Measurements from ENCODE around the gene CFTR. TPM values are rescaled to one million over a fixed set of nuclear protein-coding genes. Genes with fewer than 3 reads are reported as not detected.

CFTR gene
- total RNA-seq, 2 experiments from 2014 or later = not detected

- no peaks in the 10 kb centered on the region for H3K27me3 Mint-ChIP-seq (ENCODE audit: low read depth)
- H3K36me3 Mint-ChIP-seq (ENCODE audit: low read depth) = no peaks in the 10 kb centered on the region
- H3K4me1 Mint-ChIP-seq (ENCODE audit: low read depth) = no peaks in the 10 kb centered on the region
- CTCF ChIA-PET = no interaction called here
- no peak for DNase-seq
- H3K9me3 Mint-ChIP-seq (ENCODE audit: insufficient read depth) = no peaks in the 10 kb centered on the region
- POLR2A ChIA-PET = no interaction called here
- H3K4me3 Mint-ChIP-seq = no peak overlapping the region
- ATAC-seq = no peak
- no peak overlapping the region for H3K27ac Mint-ChIP-seq
Observed at GRCh38 chr7:117597755-117598154, 117.9 kb downstream of the CFTR start.

DNA sequence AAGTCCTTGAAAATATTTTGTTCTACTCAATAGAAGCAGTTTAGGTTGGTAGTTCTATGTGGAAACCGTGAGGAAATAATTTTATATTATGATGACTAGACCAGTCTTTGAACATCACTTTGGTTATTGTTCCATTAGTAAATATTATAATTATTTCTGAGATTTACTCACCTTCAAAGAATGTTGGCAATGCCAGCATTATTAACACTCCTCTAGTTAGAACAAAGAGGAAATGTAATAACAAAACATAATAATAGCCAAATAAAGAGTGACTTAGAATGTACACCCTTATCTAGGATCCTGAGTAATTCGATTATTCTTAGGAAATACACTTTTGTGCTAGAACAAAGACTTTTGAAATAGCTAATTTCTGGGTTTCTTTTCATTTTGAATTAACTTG, 121.1 kb downstream of the CFTR start:
- Mint-ChIP-seq H3K36me3 (ENCODE audit: low read depth) (no peaks in the 10 kb centered on the region), H3K9me3 (ENCODE audit: insufficient read depth) (no peaks in the 10 kb centered on the region), H3K4me1 (ENCODE audit: low read depth) (no peaks in the 10 kb centered on the region), H3K4me3 (no peak overlapping the region), H3K27me3 (ENCODE audit: low read depth) (no peaks in the 10 kb centered on the region), H3K27ac (no peak overlapping the region)
- DNase-seq (no peak), ATAC-seq (no peak)
- ChIA-PET CTCF (no interaction called here), POLR2A (no interaction called here)

- Mint-ChIP-seq H3K4me1 (ENCODE audit: low read depth) (no peaks in the 10 kb centered on the region), H3K4me3 (no peak overlapping the region), H3K27ac (no peak overlapping the region), H3K36me3 (ENCODE audit: low read depth) (no peaks in the 10 kb centered on the region), H3K27me3 (ENCODE audit: low read depth) (no peaks in the 10 kb centered on the region), H3K9me3 (ENCODE audit: insufficient read depth) (no peaks in the 10 kb centered on the region)
- ChIA-PET CTCF (no interaction called here), POLR2A (no interaction called here)
- ATAC-seq (no peak), DNase-seq (no peak)
Observed at GRCh38 chr7:117603627-117604026, 123.8 kb downstream of the CFTR start.

DNA sequence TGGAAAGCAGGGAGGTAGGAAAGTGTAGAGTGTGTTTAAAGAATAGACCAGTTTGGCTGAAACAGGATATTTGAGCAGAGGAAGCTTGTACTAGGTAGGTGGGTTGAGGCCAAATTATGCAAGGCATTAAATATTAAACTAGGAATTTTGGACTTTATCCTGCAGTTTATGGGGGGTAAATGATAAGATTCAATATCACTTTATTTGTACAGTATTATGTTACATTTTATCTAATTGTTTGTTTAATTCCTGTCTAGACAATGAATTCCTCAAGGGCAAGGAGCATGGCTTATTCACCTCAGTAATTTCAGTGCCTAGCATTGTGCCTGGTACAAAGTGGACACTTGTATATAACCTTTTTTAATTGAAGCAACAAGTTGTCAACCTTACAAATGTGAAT, 125.9 kb downstream of the CFTR start:
- POLR2A ChIA-PET = no interaction called here
- Mint-ChIP-seq H3K27me3 (ENCODE audit: low read depth) (no peaks in the 10 kb centered on the region), H3K4me3 (no peak overlapping the region), H3K27ac (no peak overlapping the region), H3K9me3 (ENCODE audit: insufficient read depth) (no peaks in the 10 kb centered on the region), H3K4me1 (ENCODE audit: low read depth) (no peaks in the 10 kb centered on the region), H3K36me3 (ENCODE audit: low read depth) (no peaks in the 10 kb centered on the region)
- CTCF ChIA-PET = no interaction called here
- DNase-seq (no peak), ATAC-seq (no peak)

DNA sequence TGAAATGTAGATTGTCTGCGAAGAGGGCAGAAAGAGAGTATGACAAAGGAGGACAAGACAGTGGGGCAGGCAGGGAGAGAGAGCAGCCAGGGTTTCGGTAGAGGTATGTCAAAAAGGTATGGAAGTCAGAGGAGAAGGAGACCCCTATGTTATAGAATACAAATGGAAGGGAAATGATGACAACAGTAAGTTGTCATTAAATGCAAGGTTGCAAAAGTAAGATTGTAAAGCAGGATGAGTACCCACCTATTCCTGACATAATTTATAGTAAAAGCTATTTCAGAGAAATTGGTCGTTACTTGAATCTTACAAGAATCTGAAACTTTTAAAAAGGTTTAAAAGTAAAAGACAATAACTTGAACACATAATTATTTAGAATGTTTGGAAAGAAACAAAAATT, 126.3 kb downstream of the CFTR start:
- Mint-ChIP-seq H3K9me3 (ENCODE audit: insufficient read depth) (no peaks in the 10 kb centered on the region), H3K27ac (no peak overlapping the region), H3K36me3 (ENCODE audit: low read depth) (no peaks in the 10 kb centered on the region), H3K27me3 (ENCODE audit: low read depth) (no peaks in the 10 kb centered on the region), H3K4me3 (no peak overlapping the region), H3K4me1 (ENCODE audit: low read depth) (no peaks in the 10 kb centered on the region)
- ChIA-PET POLR2A (no interaction called here), CTCF (no interaction called here)
- no peak for DNase-seq
- no peak for ATAC-seq

DNA sequence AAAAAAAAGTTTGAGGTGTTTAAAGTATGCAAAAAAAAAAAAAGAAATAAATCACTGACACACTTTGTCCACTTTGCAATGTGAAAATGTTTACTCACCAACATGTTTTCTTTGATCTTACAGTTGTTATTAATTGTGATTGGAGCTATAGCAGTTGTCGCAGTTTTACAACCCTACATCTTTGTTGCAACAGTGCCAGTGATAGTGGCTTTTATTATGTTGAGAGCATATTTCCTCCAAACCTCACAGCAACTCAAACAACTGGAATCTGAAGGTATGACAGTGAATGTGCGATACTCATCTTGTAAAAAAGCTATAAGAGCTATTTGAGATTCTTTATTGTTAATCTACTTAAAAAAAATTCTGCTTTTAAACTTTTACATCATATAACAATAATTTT, 130.6 kb downstream of the CFTR start:
- Mint-ChIP-seq H3K4me1 (ENCODE audit: low read depth) (no peaks in the 10 kb centered on the region), H3K27ac (no peak overlapping the region), H3K36me3 (ENCODE audit: low read depth) (no peaks in the 10 kb centered on the region), H3K4me3 (no peak overlapping the region), H3K27me3 (ENCODE audit: low read depth) (no peaks in the 10 kb centered on the region), H3K9me3 (ENCODE audit: insufficient read depth) (no peaks in the 10 kb centered on the region)
- ChIA-PET CTCF (no interaction called here), POLR2A (no interaction called here)
- DNase-seq = no peak
- no peak for ATAC-seq

GRCh38 chr7:117612637-117613036, 132.8 kb downstream of the CFTR start:
- H3K4me1 Mint-ChIP-seq (ENCODE audit: low read depth) = no peaks in the 10 kb centered on the region
- CTCF ChIA-PET = no interaction called here
- no peaks in the 10 kb centered on the region for H3K9me3 Mint-ChIP-seq (ENCODE audit: insufficient read depth)
- H3K36me3 Mint-ChIP-seq (ENCODE audit: low read depth) = no peaks in the 10 kb centered on the region
- POLR2A ChIA-PET = no interaction called here
- H3K4me3 Mint-ChIP-seq = no peak overlapping the region
- ATAC-seq (no peak), DNase-seq (no peak)
- no peaks in the 10 kb centered on the region for H3K27me3 Mint-ChIP-seq (ENCODE audit: low read depth)
- H3K27ac Mint-ChIP-seq = no peak overlapping the region

DNA sequence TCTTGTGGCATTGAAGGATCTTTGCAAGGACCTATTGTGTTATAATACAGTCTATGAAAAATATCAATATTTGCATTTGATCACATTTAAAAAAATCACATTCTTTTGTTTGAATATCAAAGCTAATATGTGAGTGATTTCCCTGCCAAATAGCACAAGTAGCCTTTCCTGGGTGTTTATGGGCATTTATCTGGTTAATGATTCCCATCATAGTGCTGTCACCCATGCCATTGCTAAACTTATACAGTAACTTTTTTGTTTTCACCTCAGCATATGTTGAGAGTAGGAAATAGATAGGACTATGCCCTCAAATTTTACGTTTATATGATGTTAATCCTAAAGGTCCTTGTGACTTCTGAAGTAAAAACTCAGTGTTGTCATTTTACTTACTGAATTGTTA, 136.9 kb downstream of the CFTR start:
- Mint-ChIP-seq H3K27me3 (ENCODE audit: low read depth) (no peaks in the 10 kb centered on the region), H3K36me3 (ENCODE audit: low read depth) (no peaks in the 10 kb centered on the region), H3K9me3 (ENCODE audit: insufficient read depth) (no peaks in the 10 kb centered on the region), H3K4me3 (no peak overlapping the region), H3K27ac (no peak overlapping the region), H3K4me1 (ENCODE audit: low read depth) (no peaks in the 10 kb centered on the region)
- POLR2A ChIA-PET = no interaction called here
- DNase-seq (no peak), ATAC-seq (no peak)
- CTCF ChIA-PET = no interaction called here

GRCh38 chr7:117619681-117620080, 139.9 kb downstream of the CFTR start:
- H3K27ac Mint-ChIP-seq = no peak overlapping the region
- H3K36me3 Mint-ChIP-seq (ENCODE audit: low read depth) = no peaks in the 10 kb centered on the region
- no peak overlapping the region for H3K4me3 Mint-ChIP-seq
- H3K27me3 Mint-ChIP-seq (ENCODE audit: low read depth) = no peaks in the 10 kb centered on the region
- no peaks in the 10 kb centered on the region for H3K9me3 Mint-ChIP-seq (ENCODE audit: insufficient read depth)
- no peaks in the 10 kb centered on the region for H3K4me1 Mint-ChIP-seq (ENCODE audit: low read depth)
- no peak for ATAC-seq
- ChIA-PET CTCF (no interaction called here), POLR2A (no interaction called here)
- DNase-seq = no peak

- H3K4me3 Mint-ChIP-seq = no peak overlapping the region
- CTCF ChIA-PET = no interaction called here
- no peak overlapping the region for H3K27ac Mint-ChIP-seq
- DNase-seq (no peak), ATAC-seq (no peak)
- POLR2A ChIA-PET = no interaction called here
- no peaks in the 10 kb centered on the region for H3K4me1 Mint-ChIP-seq (ENCODE audit: low read depth)
- H3K36me3 Mint-ChIP-seq (ENCODE audit: low read depth) = no peaks in the 10 kb centered on the region
- no peaks in the 10 kb centered on the region for H3K9me3 Mint-ChIP-seq (ENCODE audit: insufficient read depth)
- H3K27me3 Mint-ChIP-seq (ENCODE audit: low read depth) = no peaks in the 10 kb centered on the region
Observed at GRCh38 chr7:117621075-117621618, 141.3 kb downstream of the CFTR start.

- Mint-ChIP-seq H3K27ac (no peak overlapping the region), H3K9me3 (ENCODE audit: insufficient read depth) (no peaks in the 10 kb centered on the region), H3K4me3 (no peak overlapping the region), H3K4me1 (ENCODE audit: low read depth) (no peaks in the 10 kb centered on the region), H3K36me3 (ENCODE audit: low read depth) (no peaks in the 10 kb centered on the region), H3K27me3 (ENCODE audit: low read depth) (no peaks in the 10 kb centered on the region)
- no peak for DNase-seq
- no peak for ATAC-seq
- POLR2A ChIA-PET = no interaction called here
- CTCF ChIA-PET = no interaction called here
Observed at GRCh38 chr7:117623606-117624005, 143.8 kb downstream of the CFTR start.

DNA sequence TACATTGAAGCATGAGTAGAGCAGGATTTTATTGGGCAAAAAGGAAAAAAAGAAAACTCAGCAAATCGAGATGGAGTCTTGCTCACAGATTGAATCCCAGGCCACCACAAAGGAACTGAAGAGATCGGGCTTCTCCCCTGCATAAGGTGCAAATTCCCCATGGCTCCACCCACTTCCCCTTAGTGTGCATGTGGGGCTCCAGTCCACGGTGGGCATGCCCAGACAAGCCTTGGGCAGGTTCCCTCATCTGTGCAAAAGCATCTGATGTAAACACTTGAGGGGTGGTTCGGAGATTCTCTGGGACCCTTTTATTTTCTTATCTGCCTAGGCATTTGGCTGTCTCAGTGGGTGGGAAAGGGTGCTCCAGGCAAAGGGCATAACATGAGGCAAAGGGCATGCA, 150.7 kb downstream of the CFTR start:
- no peak overlapping the region for H3K4me3 Mint-ChIP-seq
- ATAC-seq (no peak), DNase-seq (no peak)
- POLR2A ChIA-PET = no interaction called here
- peak overlapping the region; percentile 32 for H3K27ac Mint-ChIP-seq
- no peaks in the 10 kb centered on the region for H3K27me3 Mint-ChIP-seq (ENCODE audit: low read depth)
- no peaks in the 10 kb centered on the region for H3K9me3 Mint-ChIP-seq (ENCODE audit: insufficient read depth)
- peaks cover 4% of the 10 kb centered on the region for H3K4me1 Mint-ChIP-seq (ENCODE audit: low read depth)
- CTCF ChIA-PET = no interaction called here
- no peaks in the 10 kb centered on the region for H3K36me3 Mint-ChIP-seq (ENCODE audit: low read depth)

GRCh38 chr7:117630907-117631564, 151.2 kb downstream of the CFTR start:
- H3K27me3 Mint-ChIP-seq (ENCODE audit: low read depth) = no peaks in the 10 kb centered on the region
- H3K27ac Mint-ChIP-seq = peak overlapping the region; percentile 32

More at GRCh38 chr7:117630907-117631564, 151.2 kb downstream of the CFTR start:
- H3K4me1 Mint-ChIP-seq (ENCODE audit: low read depth) = peaks cover 4% of the 10 kb centered on the region
- CTCF ChIA-PET = no interaction called here
- no peak for ATAC-seq
- no peak for DNase-seq
- no peak overlapping the region for H3K4me3 Mint-ChIP-seq
- H3K9me3 Mint-ChIP-seq (ENCODE audit: insufficient read depth) = no peaks in the 10 kb centered on the region
- no peaks in the 10 kb centered on the region for H3K36me3 Mint-ChIP-seq (ENCODE audit: low read depth)
- POLR2A ChIA-PET = no interaction called here

All from activated CD8-positive, alpha-beta T cell treated with anti-CD3 and anti-CD28 coated beads, Interleukin-2, amount 10 ng/mL, durations not matched to agents 7 days and 5 days (primary cell).